GM23338 (cell line): ENCODE data around the gene USP48.

Source experiments
- EZH2 ChIP-seq: fragments of 200-600 bp; sonication (generic); IDR thresholded peaks from one replicate; pipeline ENCODE4 v1.8.0; 2017; ENCODE audit warnings: antibody characterized with exemption, mild to moderate bottlenecking, low read depth; ENCODE audit not compliant: unreplicated experiment
- EZH2phosphoT487 ChIP-seq: fragments of 200-600 bp; sonication (generic); IDR thresholded peaks from one replicate; pipeline ENCODE4 v1.8.1; 2018; ENCODE audit warnings: antibody characterized with exemption; ENCODE audit not compliant: unreplicated experiment
- JUNB ChIP-seq: IDR thresholded peaks from one replicate; pipeline ENCODE4 v1.6.1; 2016; ENCODE audit warnings: antibody characterized with exemption; ENCODE audit not compliant: unreplicated experiment
- NANOG ChIP-seq: IDR thresholded peaks from 2 replicates; pipeline ENCODE4 v1.6.1; 2016; ENCODE audit warnings: antibody characterized with exemption, borderline replicate concordance
- POLR2AphosphoS5 ChIP-seq: IDR thresholded peaks from 2 replicates; pipeline ENCODE4 v1.6.1; 2016; ENCODE audit warnings: antibody characterized with exemption, low read depth
- STAT1 ChIP-seq: IDR thresholded peaks from one replicate; pipeline ENCODE4 v1.6.1; 2016; ENCODE audit warnings: antibody characterized with exemption; ENCODE audit not compliant: unreplicated experiment
- TF ChIP-seq, protein P1 (sequence below), 2 experiments: fragments of 200-600 bp in 1 of 2; sonication (generic) in 1 of 2; conservative IDR thresholded peaks; 2 replicates each; pipeline versions ENCODE4 v1.5.1 to v1.6.1; 2016 to 2017; ENCODE audit warnings: antibody characterized with exemption in 2 of 2, low read depth in 2 of 2, mild to moderate bottlenecking in 2 of 2, moderate library complexity in 1 of 2
- TF ChIP-seq, protein P2 (sequence below): fragments of 250-450 bp; sonication (Bioruptor Pico); IDR thresholded peaks from 2 replicates; pipeline ENCODE4 v1.5.0; 2020; ENCODE audit warnings: mild to moderate bottlenecking, moderate library complexity
- TF ChIP-seq, protein P3 (sequence below): IDR thresholded peaks from one replicate; pipeline ENCODE4 v1.6.1; 2018; ENCODE audit warnings: antibody characterized with exemption; ENCODE audit not compliant: unreplicated experiment

DNA sequence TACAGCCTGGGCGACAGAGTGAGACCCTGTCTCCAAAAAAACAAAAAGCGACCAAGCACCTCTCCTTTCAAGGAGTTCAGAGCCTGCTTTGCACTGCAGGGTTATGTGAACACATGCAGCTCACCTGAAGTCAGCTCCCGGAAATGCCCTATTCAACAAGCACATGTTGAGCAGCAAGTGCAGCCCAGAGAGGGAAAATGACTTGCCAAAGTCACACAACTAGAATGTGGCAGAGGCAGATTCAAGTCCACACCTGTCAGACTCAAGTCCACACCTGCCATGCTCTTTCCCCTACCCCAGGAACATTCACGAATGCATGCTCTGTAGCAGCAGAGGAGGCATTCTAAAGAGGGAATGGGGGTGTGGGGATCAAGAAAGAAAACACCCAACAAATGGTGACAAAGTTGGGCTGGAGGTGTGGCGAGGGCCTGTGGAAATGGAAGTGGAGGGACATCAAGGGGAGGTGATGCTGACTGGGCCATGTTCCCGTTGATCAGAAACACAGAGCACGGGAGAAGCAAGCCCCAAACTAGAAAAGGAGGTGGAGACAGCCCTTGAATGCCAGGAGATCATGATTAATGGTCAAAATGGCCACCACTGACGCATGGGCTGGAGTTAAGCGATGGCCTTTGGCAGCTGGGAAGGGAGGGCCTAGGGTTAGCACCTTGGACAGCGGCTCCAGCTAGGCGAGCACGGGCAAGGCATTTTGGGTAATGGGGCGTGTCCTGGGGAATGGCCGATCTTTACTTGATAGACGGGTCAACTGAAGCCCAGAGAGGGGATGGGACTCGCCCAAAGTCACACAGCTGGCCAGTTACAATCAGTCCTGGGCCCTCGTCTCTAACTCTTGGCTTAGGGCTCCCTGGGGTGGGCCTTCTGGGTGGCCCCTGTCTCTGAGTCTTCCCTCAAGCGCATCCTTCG is 135.3 kb downstream of the USP48 start:
- TF ChIP-seq, protein P1, sequence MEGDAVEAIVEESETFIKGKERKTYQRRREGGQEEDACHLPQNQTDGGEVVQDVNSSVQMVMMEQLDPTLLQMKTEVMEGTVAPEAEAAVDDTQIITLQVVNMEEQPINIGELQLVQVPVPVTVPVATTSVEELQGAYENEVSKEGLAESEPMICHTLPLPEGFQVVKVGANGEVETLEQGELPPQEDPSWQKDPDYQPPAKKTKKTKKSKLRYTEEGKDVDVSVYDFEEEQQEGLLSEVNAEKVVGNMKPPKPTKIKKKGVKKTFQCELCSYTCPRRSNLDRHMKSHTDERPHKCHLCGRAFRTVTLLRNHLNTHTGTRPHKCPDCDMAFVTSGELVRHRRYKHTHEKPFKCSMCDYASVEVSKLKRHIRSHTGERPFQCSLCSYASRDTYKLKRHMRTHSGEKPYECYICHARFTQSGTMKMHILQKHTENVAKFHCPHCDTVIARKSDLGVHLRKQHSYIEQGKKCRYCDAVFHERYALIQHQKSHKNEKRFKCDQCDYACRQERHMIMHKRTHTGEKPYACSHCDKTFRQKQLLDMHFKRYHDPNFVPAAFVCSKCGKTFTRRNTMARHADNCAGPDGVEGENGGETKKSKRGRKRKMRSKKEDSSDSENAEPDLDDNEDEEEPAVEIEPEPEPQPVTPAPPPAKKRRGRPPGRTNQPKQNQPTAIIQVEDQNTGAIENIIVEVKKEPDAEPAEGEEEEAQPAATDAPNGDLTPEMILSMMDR (conservative IDR thresholded peaks at IDR 0.05; ENCODE audit: low read depth in 2 of 2), result no peak
- TF ChIP-seq EZH2phosphoT487 (no peak), EZH2 (no peak), POLR2AphosphoS5 (no peak), STAT1 (no peak), JUNB (no peak), NANOG (no peak)
- TF ChIP-seq, protein P2, sequence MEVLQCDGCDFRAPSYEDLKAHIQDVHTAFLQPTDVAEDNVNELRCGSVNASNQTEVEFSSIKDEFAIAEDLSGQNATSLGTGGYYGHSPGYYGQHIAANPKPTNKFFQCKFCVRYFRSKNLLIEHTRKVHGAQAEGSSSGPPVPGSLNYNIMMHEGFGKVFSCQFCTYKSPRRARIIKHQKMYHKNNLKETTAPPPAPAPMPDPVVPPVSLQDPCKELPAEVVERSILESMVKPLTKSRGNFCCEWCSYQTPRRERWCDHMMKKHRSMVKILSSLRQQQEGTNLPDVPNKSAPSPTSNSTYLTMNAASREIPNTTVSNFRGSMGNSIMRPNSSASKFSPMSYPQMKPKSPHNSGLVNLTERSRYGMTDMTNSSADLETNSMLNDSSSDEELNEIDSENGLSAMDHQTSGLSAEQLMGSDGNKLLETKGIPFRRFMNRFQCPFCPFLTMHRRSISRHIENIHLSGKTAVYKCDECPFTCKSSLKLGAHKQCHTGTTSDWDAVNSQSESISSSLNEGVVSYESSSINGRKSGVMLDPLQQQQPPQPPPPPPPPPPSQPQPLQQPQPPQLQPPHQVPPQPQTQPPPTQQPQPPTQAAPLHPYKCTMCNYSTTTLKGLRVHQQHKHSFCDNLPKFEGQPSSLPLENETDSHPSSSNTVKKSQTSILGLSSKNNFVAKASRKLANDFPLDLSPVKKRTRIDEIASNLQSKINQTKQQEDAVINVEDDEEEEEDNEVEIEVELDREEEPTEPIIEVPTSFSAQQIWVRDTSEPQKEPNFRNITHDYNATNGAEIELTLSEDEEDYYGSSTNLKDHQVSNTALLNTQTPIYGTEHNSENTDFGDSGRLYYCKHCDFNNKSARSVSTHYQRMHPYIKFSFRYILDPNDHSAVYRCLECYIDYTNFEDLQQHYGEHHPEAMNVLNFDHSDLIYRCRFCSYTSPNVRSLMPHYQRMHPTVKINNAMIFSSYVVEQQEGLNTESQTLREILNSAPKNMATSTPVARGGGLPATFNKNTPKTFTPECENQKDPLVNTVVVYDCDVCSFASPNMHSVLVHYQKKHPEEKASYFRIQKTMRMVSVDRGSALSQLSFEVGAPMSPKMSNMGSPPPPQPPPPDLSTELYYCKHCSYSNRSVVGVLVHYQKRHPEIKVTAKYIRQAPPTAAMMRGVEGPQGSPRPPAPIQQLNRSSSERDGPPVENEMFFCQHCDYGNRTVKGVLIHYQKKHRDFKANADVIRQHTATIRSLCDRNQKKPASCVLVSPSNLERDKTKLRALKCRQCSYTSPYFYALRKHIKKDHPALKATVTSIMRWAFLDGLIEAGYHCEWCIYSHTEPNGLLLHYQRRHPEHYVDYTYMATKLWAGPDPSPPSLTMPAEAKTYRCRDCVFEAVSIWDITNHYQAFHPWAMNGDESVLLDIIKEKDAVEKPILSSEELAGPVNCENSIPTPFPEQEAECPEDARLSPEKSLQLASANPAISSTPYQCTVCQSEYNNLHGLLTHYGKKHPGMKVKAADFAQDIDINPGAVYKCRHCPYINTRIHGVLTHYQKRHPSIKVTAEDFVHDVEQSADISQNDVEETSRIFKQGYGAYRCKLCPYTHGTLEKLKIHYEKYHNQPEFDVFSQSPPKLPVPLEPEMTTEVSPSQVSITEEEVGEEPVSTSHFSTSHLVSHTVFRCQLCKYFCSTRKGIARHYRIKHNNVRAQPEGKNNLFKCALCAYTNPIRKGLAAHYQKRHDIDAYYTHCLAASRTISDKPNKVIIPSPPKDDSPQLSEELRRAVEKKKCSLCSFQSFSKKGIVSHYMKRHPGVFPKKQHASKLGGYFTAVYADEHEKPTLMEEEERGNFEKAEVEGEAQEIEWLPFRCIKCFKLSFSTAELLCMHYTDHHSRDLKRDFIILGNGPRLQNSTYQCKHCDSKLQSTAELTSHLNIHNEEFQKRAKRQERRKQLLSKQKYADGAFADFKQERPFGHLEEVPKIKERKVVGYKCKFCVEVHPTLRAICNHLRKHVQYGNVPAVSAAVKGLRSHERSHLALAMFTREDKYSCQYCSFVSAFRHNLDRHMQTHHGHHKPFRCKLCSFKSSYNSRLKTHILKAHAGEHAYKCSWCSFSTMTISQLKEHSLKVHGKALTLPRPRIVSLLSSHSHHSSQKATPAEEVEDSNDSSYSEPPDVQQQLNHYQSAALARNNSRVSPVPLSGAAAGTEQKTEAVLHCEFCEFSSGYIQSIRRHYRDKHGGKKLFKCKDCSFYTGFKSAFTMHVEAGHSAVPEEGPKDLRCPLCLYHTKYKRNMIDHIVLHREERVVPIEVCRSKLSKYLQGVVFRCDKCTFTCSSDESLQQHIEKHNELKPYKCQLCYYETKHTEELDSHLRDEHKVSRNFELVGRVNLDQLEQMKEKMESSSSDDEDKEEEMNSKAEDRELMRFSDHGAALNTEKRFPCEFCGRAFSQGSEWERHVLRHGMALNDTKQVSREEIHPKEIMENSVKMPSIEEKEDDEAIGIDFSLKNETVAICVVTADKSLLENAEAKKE (CRISPR knock-in tag), result no peak
- TF ChIP-seq, protein P3, sequence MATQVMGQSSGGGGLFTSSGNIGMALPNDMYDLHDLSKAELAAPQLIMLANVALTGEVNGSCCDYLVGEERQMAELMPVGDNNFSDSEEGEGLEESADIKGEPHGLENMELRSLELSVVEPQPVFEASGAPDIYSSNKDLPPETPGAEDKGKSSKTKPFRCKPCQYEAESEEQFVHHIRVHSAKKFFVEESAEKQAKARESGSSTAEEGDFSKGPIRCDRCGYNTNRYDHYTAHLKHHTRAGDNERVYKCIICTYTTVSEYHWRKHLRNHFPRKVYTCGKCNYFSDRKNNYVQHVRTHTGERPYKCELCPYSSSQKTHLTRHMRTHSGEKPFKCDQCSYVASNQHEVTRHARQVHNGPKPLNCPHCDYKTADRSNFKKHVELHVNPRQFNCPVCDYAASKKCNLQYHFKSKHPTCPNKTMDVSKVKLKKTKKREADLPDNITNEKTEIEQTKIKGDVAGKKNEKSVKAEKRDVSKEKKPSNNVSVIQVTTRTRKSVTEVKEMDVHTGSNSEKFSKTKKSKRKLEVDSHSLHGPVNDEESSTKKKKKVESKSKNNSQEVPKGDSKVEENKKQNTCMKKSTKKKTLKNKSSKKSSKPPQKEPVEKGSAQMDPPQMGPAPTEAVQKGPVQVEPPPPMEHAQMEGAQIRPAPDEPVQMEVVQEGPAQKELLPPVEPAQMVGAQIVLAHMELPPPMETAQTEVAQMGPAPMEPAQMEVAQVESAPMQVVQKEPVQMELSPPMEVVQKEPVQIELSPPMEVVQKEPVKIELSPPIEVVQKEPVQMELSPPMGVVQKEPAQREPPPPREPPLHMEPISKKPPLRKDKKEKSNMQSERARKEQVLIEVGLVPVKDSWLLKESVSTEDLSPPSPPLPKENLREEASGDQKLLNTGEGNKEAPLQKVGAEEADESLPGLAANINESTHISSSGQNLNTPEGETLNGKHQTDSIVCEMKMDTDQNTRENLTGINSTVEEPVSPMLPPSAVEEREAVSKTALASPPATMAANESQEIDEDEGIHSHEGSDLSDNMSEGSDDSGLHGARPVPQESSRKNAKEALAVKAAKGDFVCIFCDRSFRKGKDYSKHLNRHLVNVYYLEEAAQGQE, result peak; percentile 100
